ENCODE measurements around the gene PF4V1. TPM values are rescaled to one million over a fixed set of nuclear protein-coding genes. Genes with fewer than 3 reads are reported as not detected.

The PF4V1 gene, protein sequence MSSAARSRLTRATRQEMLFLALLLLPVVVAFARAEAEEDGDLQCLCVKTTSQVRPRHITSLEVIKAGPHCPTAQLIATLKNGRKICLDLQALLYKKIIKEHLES
- total RNA-seq (not detected), polyA plus RNA-seq (not detected)
- long read RNA-seq, donor 1: 0 reads
- long read RNA-seq, donor 2: 0 reads
- long read RNA-seq, donor 3: 0 reads

- TF ChIP-seq POLR2A (IDR thresholded peaks at IDR 0.05) (no peak), CTCF (IDR thresholded peaks at IDR 0.05) (no peak), EP300 (IDR thresholded peaks at IDR 0.05) (no peak)
- no peaks in the 10 kb centered on the region for H3K36me3 ChIP-seq
- no peaks in the 10 kb centered on the region for H3K4me1 ChIP-seq (ENCODE audit: insufficient read depth)
- WGBS, 3 donors: 13 to 28% (median 13%) methylated on average over 20 to 22 of the region's 22 CpGs
- H3K9me3 ChIP-seq: no peaks in the 10 kb centered on the region
- no peak within 1 kb of the TSS for H3K4me3 ChIP-seq
- DNase-seq: peak in 1 of 5 donors; percentile 24
- no peak within 1 kb of the TSS for H3K27ac ChIP-seq
- intact Hi-C loops (cut with DNase I): no loop called here
- H3K27me3 ChIP-seq: no peaks in the 10 kb centered on the region
Observed at GRCh38 chr4:73853246-73853704, at the start of gene PF4V1. PF4V1 (plus strand) TSS chr4:73853296; CDS start chr4:73853363, 67 bp downstream.

- TF ChIP-seq EP300 (IDR thresholded peaks at IDR 0.05) (no peak), POLR2A (IDR thresholded peaks at IDR 0.05) (no peak), CTCF (IDR thresholded peaks at IDR 0.05) (no peak)
- Histone ChIP-seq H3K27me3 (no peaks in the 10 kb centered on the region), H3K27ac (no peak overlapping the region), H3K9me3 (no peaks in the 10 kb centered on the region), H3K4me3 (no peak overlapping the region), H3K36me3 (no peaks in the 10 kb centered on the region), H3K4me1 (ENCODE audit: insufficient read depth) (no peaks in the 10 kb centered on the region)
- 76 to 83% (median 79%) methylated on average over 3 of the region's 3 CpGs for WGBS, 3 donors
- intact Hi-C loops (cut with DNase I): no loop called here
- no peak for DNase-seq
Observed at GRCh38 chr4:73810191-73810590, 42.9 kb upstream of the PF4V1 start.

DNA sequence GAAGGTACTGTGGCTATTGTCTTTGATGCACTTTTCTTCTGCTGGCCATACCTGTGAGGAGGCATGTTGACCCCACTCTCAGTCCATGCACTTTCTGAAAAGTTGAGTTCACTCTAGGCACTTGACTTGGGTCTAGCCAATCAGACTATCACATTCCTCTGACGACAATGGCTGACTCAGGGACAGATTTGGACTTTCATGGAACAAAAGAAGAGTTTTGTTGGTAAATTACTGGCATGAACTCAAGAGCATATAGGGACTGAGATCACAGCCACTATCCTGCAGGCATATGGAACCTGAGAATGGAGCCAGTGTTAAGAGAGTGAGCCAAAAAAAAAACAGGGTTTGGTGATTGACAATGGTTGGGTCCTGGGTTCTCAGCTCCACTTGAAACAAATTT, 41.3 kb upstream of the PF4V1 start:
- Histone ChIP-seq H3K4me3 (no peak overlapping the region), H3K9me3 (no peaks in the 10 kb centered on the region), H3K4me1 (ENCODE audit: insufficient read depth) (no peaks in the 10 kb centered on the region), H3K36me3 (no peaks in the 10 kb centered on the region), H3K27me3 (no peaks in the 10 kb centered on the region), H3K27ac (no peak overlapping the region)
- intact Hi-C loops (cut with DNase I): no loop called here
- no peak for DNase-seq
- TF ChIP-seq POLR2A (IDR thresholded peaks at IDR 0.05) (no peak), EP300 (IDR thresholded peaks at IDR 0.05) (no peak), CTCF (IDR thresholded peaks at IDR 0.05) (no peak)
- 70 to 73% (median 73%) methylated on average over 1 of the region's 1 CpG for WGBS, 3 donors

DNA sequence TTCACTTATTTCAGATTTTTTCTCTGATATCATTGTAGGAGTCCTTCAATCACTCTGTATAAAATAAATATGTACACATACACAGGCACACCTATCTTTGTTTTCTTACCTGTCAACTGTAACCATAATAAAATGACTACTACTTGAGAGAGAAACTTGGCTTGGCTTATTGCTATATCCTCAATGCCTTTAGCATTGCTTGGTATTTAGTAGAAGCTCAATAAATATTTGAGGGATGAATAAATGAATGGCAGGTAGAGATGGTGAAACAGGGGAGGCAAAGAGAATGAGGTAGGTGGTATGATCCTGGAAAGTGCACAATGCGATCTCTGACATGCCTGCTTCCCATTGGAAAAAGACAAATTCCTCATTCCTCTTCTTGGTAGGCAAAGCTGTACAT, 38.4 kb upstream of the PF4V1 start:
- WGBS, 3 donors: 90 to 95% (median 94%) methylated on average over 1 of the region's 1 CpG
- no peak for DNase-seq
- Histone ChIP-seq H3K4me3 (no peak overlapping the region), H3K9me3 (no peaks in the 10 kb centered on the region), H3K36me3 (no peaks in the 10 kb centered on the region), H3K27me3 (no peaks in the 10 kb centered on the region), H3K27ac (no peak overlapping the region), H3K4me1 (ENCODE audit: insufficient read depth) (no peaks in the 10 kb centered on the region)
- TF ChIP-seq CTCF (IDR thresholded peaks at IDR 0.05) (no peak), EP300 (IDR thresholded peaks at IDR 0.05) (no peak), POLR2A (IDR thresholded peaks at IDR 0.05) (no peak)
- intact Hi-C loops (cut with DNase I): no loop called here
